GM06990 (cell line): ENCODE results near the gene RGS8.
A peak's percentile ranks its signal among the peaks of the same experiment; 100 is the strongest.

ENCODE experiments used
- DNase-seq: peaks from one replicate; pipeline ENCODE4 v3.0.0-alpha.2; 2011; ENCODE audit not compliant: insufficient read length; ENCODE audit errors: extremely low read depth
- H3K27me3 ChIP-seq: replicated peaks from 2 replicates; pipeline ENCODE4 v1.6.0; 2011; ENCODE audit warnings: low read length; ENCODE audit not compliant: control insufficient read depth, insufficient read depth
- H3K36me3 ChIP-seq: 2 replicates; pipeline ENCODE4 v1.5.1; 2011; ENCODE audit warnings: low read length; ENCODE audit not compliant: control insufficient read depth, insufficient read depth
- H3K4me3 ChIP-seq: replicated peaks from 2 replicates; pipeline ENCODE4 v1.5.1; 2011; ENCODE audit warnings: low read depth, mild to moderate bottlenecking, control low read depth, low read length
- CTCF ChIP-seq: IDR thresholded peaks from 2 replicates; pipeline ENCODE4 v1.5.1; 2011; ENCODE audit warnings: low read length, control low read depth, mild to moderate bottlenecking, inconsistent platforms; ENCODE audit not compliant: insufficient read depth, poor library complexity, severe bottlenecking

RGS8 gene

GRCh38 chr1:182653986-182654385 is 30.4 kb downstream of the RGS8 start:
- no peak for TF ChIP-seq CTCF
- Histone ChIP-seq H3K36me3 (no peaks in the 10 kb centered on the region), H3K4me3 (no peak overlapping the region), H3K27me3 (no peaks in the 10 kb centered on the region)
- no peak for DNase-seq

GRCh38 chr1:182652933-182653332 is 31.5 kb downstream of the RGS8 start:
- Histone ChIP-seq H3K4me3 (no peak overlapping the region), H3K27me3 (no peaks in the 10 kb centered on the region), H3K36me3 (no peaks in the 10 kb centered on the region)
- no peak for DNase-seq
- TF ChIP-seq CTCF: no peak

GRCh38 chr1:182651339-182651724 is 33.1 kb downstream of the RGS8 start:
- Histone ChIP-seq H3K27me3 (no peaks in the 10 kb centered on the region), H3K36me3 (no peaks in the 10 kb centered on the region), H3K4me3 (no peak overlapping the region)
- no peak for TF ChIP-seq CTCF
- DNase-seq: no peak

GRCh38 chr1:182650678-182651338 is 33.6 kb downstream of the RGS8 start:
- no peak overlapping the region for H3K4me3 ChIP-seq

GRCh38 chr1:182649041-182649440 is 35.3 kb downstream of the RGS8 start:
- peak; percentile 48 for DNase-seq
- Histone ChIP-seq H3K36me3 (no peaks in the 10 kb centered on the region), H3K27me3 (no peaks in the 10 kb centered on the region), H3K4me3 (no peak overlapping the region)
- TF ChIP-seq CTCF: no peak

More at GRCh38 chr1:182650678-182651338, 33.6 kb downstream of the RGS8 start:
- Histone ChIP-seq H3K27me3 (no peaks in the 10 kb centered on the region), H3K36me3 (no peaks in the 10 kb centered on the region)
- TF ChIP-seq CTCF: no peak
- DNase-seq: no peak

GRCh38 chr1:182646739-182647138 is 37.6 kb downstream of the RGS8 start:
- Histone ChIP-seq H3K4me3 (no peak overlapping the region), H3K36me3 (no peaks in the 10 kb centered on the region), H3K27me3 (no peaks in the 10 kb centered on the region)
- no peak for DNase-seq
- no peak for TF ChIP-seq CTCF
